ENCODE measurements around the gene TRIM75.
"Not testable (repeated sequence)": the region's sequence is repeated elsewhere in the genome, so short reads cannot be mapped to it uniquely, and the experiment has no call there.

TRIM75 gene

DNA sequence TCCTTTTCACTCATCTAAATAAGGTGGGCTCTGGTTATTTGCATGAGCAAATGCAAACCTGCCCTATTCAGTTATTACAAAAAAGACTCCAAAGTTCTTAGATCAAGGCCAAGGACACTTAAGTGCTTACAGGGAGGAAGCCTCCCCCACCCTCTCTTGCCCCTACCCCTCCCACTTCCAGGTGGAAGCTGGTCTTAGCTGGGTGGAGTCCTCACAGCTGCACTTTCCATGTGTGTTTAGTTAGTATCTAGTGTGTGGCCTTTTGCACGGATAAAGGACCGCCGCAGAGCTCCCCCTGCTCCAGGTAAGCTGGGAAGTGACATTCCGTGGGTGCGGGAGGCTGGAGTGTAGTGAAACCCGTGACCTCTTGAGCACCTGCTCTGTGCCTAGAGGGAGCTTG, at the start of gene TRIM75:
TSS of gene TRIM75 (plus strand) at position 222 of the 400 bp plus-strand sequence. CDS start 5,282 bp downstream, outside the sequence.
- no peak within 1 kb of the TSS for H3K9ac ChIP-seq (ENCODE audit: low read depth, low read length)
- no peaks in the 10 kb centered on the region for H3K9me3 ChIP-seq (ENCODE audit: control insufficient read depth, insufficient read depth, low read length)
- H3K27ac ChIP-seq (ENCODE audit: low read depth, low read length): no peak within 1 kb of the TSS
- no peaks in the 10 kb centered on the region for H3K27me3 ChIP-seq (ENCODE audit: control insufficient read depth, insufficient read depth, low read length)
- H3K4me3 ChIP-seq (ENCODE audit: low read depth, low read length): no peak within 1 kb of the TSS
- H3K4me1 ChIP-seq (ENCODE audit: control insufficient read depth, insufficient read depth, low read length): no peaks in the 10 kb centered on the region
- no peaks in the 10 kb centered on the region for H3K36me3 ChIP-seq (ENCODE audit: control insufficient read depth, insufficient read depth, low read length)

DNA sequence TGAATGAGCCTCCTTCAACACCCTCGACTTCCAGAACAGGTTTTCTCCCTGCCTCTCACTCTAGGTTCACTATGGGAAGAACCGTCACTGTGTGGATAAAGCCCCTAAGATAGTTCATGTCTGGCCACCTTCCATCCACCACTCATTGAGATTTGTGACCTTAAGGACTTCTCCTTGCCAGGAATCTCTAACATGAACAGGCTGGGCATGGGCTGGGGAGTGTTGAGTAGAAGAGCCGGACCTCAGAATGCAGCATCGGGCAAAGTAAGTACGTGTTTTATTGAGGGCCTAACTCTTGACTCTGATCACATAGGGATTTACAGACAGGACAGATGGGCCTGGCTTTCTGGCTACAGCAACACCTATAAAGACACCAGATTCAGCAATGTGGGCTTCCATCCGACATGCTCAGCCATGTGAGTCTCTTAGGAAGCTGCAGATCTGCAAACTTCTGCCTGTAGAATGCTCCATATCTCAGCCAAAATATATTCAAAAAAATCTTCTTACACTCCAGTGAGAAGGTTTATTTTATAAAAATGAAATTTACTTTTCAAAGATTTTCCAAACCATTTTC, 48.2 kb upstream of the TRIM75 start:
- no peaks in the 10 kb centered on the region for H3K4me1 ChIP-seq (ENCODE audit: control insufficient read depth, insufficient read depth, low read length)
- H3K27me3 ChIP-seq (ENCODE audit: control insufficient read depth, insufficient read depth, low read length): no peaks in the 10 kb centered on the region
- no peak overlapping the region for H3K27ac ChIP-seq (ENCODE audit: low read depth, low read length)
- H3K36me3 ChIP-seq (ENCODE audit: control insufficient read depth, insufficient read depth, low read length): no peaks in the 10 kb centered on the region
- no peak overlapping the region for H3K9ac ChIP-seq (ENCODE audit: low read depth, low read length)
- H3K4me3 ChIP-seq (ENCODE audit: low read depth, low read length): no peak overlapping the region
- H3K9me3 ChIP-seq (ENCODE audit: control insufficient read depth, insufficient read depth, low read length): no peaks in the 10 kb centered on the region

DNA sequence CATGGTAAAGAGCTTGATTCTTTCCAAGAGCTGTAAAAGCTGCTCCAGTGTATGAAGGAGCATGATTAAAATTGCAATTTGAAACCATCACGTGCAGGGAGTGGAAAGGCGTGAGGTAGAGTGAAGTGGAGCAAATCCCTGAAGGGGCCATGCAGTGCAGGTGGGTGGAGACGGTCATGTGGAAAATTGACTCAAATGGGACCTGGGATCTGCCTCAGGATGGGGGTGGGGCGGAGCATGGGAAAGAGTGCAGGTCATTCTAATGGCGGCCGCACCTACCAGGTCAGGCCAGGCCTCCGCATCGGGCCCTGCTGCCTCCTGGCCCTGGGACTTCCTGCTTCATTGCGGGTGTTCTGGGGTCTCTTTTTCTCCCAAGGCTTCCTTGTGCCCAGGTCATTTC, 47.2 kb upstream of the TRIM75 start:
- no peaks in the 10 kb centered on the region for H3K9me3 ChIP-seq (ENCODE audit: control insufficient read depth, insufficient read depth, low read length)
- no peaks in the 10 kb centered on the region for H3K27me3 ChIP-seq (ENCODE audit: control insufficient read depth, insufficient read depth, low read length)
- H3K27ac ChIP-seq (ENCODE audit: low read depth, low read length): no peak overlapping the region
- no peak overlapping the region for H3K9ac ChIP-seq (ENCODE audit: low read depth, low read length)
- no peaks in the 10 kb centered on the region for H3K4me1 ChIP-seq (ENCODE audit: control insufficient read depth, insufficient read depth, low read length)
- no peak overlapping the region for H3K4me3 ChIP-seq (ENCODE audit: low read depth, low read length)
- no peaks in the 10 kb centered on the region for H3K36me3 ChIP-seq (ENCODE audit: control insufficient read depth, insufficient read depth, low read length)

DNA sequence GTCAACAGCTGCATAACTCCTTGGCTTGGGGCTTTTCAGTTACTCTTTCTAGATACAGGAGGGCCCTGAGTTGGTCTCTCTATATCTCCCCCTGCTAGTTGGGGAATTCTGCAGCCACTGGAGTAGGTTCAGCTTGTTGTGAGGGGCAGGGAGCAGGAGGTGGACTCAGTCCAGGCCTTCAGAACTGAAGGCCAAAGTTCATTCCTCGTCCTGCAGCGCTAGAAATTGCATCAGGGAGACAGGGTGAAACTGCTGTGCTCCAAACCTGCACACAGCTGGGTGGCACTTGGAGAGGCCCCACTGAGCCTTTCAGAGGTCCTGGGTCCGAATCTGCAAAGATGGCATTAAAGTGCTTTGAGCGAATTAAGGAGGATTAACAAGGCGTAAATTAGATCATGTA, 46.8 kb upstream of the TRIM75 start:
- H3K9me3 ChIP-seq (ENCODE audit: control insufficient read depth, insufficient read depth, low read length): no peaks in the 10 kb centered on the region
- no peak overlapping the region for H3K27ac ChIP-seq (ENCODE audit: low read depth, low read length)
- no peak overlapping the region for H3K4me3 ChIP-seq (ENCODE audit: low read depth, low read length)
- H3K4me1 ChIP-seq (ENCODE audit: control insufficient read depth, insufficient read depth, low read length): no peaks in the 10 kb centered on the region
- no peaks in the 10 kb centered on the region for H3K36me3 ChIP-seq (ENCODE audit: control insufficient read depth, insufficient read depth, low read length)
- H3K27me3 ChIP-seq (ENCODE audit: control insufficient read depth, insufficient read depth, low read length): no peaks in the 10 kb centered on the region
- no peak overlapping the region for H3K9ac ChIP-seq (ENCODE audit: low read depth, low read length)

DNA sequence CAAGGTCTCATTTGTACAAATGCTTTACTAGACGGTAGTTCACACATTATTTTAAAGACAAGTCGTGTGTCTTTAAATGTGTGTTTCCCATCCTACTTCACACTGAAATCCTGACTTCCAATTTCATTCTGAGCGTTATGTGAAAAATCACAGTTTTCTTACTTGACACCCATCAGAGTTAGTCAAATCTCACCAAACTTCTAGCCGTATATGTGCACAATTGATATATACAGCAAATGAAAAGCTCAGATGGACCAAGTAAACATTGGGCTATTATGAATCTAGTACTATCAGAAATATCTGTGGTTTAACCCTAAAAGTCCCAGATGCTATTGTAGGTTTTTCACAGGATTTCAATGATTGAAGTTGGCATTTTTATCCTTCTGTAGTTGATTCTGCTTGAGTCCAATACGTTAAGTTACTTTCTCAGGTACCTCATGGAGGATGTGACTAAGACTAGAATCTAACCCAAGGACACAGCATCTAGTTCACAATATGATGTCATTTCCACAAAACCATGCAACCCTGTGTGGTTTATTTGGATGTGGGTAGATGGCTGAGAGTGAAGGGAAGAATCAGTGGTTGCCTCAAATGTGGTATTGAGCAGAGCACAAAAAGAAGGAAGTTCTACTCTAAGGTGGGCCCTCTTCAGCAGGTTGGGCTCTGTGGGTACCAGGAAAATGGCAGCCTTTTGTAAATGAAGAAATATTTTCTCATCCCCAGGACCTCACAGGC, 44.0 kb upstream of the TRIM75 start:
- H3K27ac ChIP-seq (ENCODE audit: low read depth, low read length): no peak overlapping the region
- H3K9me3 ChIP-seq (ENCODE audit: control insufficient read depth, insufficient read depth, low read length): no peaks in the 10 kb centered on the region
- H3K4me1 ChIP-seq (ENCODE audit: control insufficient read depth, insufficient read depth, low read length): no peaks in the 10 kb centered on the region
- no peak overlapping the region for H3K4me3 ChIP-seq (ENCODE audit: low read depth, low read length)
- H3K27me3 ChIP-seq (ENCODE audit: control insufficient read depth, insufficient read depth, low read length): no peaks in the 10 kb centered on the region
- H3K36me3 ChIP-seq (ENCODE audit: control insufficient read depth, insufficient read depth, low read length): no peaks in the 10 kb centered on the region
- H3K9ac ChIP-seq (ENCODE audit: low read depth, low read length): no peak overlapping the region

DNA sequence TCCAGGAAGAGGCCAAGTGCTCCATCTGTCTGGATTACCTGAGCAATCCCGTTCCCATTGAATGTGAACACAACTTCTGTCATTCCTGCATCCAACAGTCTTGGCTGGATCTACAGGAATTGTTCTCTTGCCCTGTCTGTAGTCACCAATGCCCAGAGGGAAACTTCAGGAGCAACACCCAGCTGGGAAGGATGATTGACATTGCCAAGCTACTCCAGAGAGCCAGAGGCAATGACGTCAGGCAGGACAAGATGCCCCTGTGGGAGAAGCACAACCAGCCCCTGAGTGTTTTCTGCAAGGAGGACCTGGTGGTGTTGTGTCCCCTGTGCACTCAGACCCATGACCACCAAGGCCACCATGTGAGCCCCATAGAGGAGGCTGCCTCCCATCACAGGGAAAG, 43.2 kb upstream of the TRIM75 start:
- no peaks in the 10 kb centered on the region for H3K4me1 ChIP-seq (ENCODE audit: control insufficient read depth, insufficient read depth, low read length)
- no peak overlapping the region for H3K27ac ChIP-seq (ENCODE audit: low read depth, low read length)
- H3K27me3 ChIP-seq (ENCODE audit: control insufficient read depth, insufficient read depth, low read length): no peaks in the 10 kb centered on the region
- no peak overlapping the region for H3K4me3 ChIP-seq (ENCODE audit: low read depth, low read length)
- no peaks in the 10 kb centered on the region for H3K9me3 ChIP-seq (ENCODE audit: control insufficient read depth, insufficient read depth, low read length)
- H3K9ac ChIP-seq (ENCODE audit: low read depth, low read length): no peak overlapping the region
- no peaks in the 10 kb centered on the region for H3K36me3 ChIP-seq (ENCODE audit: control insufficient read depth, insufficient read depth, low read length)

DNA sequence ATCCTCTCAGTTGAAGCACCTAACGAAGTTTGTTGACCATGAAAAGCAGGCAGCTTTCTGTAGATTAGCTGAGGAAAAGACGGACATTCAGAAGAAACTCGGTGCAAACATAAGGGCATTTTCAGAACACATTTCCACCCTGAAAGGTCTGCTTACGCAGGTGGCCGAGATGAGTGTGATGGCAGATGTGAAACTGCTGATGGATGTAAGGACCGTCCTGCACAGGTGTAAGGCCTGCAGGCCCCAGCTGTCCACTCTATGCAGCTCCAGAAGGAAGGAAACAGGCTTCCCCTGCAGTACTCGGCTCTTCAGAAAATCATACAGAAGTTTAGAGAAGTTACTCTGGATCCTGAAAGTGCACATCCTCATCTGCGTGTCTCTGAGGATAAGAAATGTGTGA, 42.7 kb upstream of the TRIM75 start:
- H3K27me3 ChIP-seq (ENCODE audit: control insufficient read depth, insufficient read depth, low read length): no peaks in the 10 kb centered on the region
- no peak overlapping the region for H3K9ac ChIP-seq (ENCODE audit: low read depth, low read length)
- H3K9me3 ChIP-seq (ENCODE audit: control insufficient read depth, insufficient read depth, low read length): no peaks in the 10 kb centered on the region
- no peaks in the 10 kb centered on the region for H3K4me1 ChIP-seq (ENCODE audit: control insufficient read depth, insufficient read depth, low read length)
- H3K4me3 ChIP-seq (ENCODE audit: low read depth, low read length): no peak overlapping the region
- H3K36me3 ChIP-seq (ENCODE audit: control insufficient read depth, insufficient read depth, low read length): no peaks in the 10 kb centered on the region
- no peak overlapping the region for H3K27ac ChIP-seq (ENCODE audit: low read depth, low read length)

DNA sequence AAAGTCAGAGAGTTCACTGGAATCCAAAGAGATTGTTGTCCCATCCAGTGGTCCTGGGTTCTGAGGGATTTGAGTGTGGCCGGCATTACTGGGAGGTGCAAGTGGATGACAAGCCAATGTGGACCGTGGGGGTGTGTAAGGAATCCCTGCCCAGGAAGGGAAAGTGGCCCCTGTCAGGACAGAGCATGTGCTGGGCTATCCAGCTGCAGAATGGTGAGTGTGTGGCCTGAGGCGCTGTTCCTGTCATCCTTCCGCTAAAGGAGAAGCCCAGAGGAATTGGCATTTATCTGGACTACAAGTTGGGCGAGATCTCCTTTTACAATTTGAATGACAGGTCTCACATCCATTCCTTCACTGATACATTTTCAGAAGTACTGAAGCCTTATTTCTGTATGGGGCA, 42.3 kb upstream of the TRIM75 start:
- Histone ChIP-seq H3K36me3 (ENCODE audit: control insufficient read depth, insufficient read depth, low read length) (no peaks in the 10 kb centered on the region), H3K9ac (ENCODE audit: low read depth, low read length) (no peak overlapping the region), H3K4me3 (ENCODE audit: low read depth, low read length) (no peak overlapping the region), H3K27me3 (ENCODE audit: control insufficient read depth, insufficient read depth, low read length) (no peaks in the 10 kb centered on the region), H3K9me3 (ENCODE audit: control insufficient read depth, insufficient read depth, low read length) (no peaks in the 10 kb centered on the region), H3K27ac (ENCODE audit: low read depth, low read length) (no peak overlapping the region), H3K4me1 (ENCODE audit: control insufficient read depth, insufficient read depth, low read length) (no peaks in the 10 kb centered on the region)

DNA sequence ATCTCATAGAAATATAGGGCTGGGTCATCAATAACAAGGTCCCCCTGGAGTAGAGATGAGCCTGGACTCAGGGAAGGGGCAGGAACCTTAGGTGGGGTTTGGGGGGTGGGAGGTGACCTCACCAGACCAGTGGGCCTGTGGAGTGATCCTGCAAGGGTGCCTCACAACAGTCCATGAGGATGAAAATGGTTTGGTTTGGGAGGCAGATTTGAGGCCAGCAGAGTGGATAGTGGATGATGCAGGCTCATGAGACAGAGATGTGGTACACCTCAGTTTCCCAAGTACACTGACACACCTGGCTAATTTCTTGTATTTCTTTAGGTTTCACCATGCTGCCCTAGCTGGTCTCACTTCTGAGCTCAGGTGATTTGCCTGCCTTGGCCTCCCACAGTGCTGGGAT, 40.0 kb upstream of the TRIM75 start:
- no peaks in the 10 kb centered on the region for H3K9me3 ChIP-seq (ENCODE audit: control insufficient read depth, insufficient read depth, low read length)
- no peaks in the 10 kb centered on the region for H3K36me3 ChIP-seq (ENCODE audit: control insufficient read depth, insufficient read depth, low read length)
- H3K4me3 ChIP-seq (ENCODE audit: low read depth, low read length): no peak overlapping the region
- no peak overlapping the region for H3K9ac ChIP-seq (ENCODE audit: low read depth, low read length)
- H3K27ac ChIP-seq (ENCODE audit: low read depth, low read length): no peak overlapping the region
- H3K4me1 ChIP-seq (ENCODE audit: control insufficient read depth, insufficient read depth, low read length): no peaks in the 10 kb centered on the region
- no peaks in the 10 kb centered on the region for H3K27me3 ChIP-seq (ENCODE audit: control insufficient read depth, insufficient read depth, low read length)

DNA sequence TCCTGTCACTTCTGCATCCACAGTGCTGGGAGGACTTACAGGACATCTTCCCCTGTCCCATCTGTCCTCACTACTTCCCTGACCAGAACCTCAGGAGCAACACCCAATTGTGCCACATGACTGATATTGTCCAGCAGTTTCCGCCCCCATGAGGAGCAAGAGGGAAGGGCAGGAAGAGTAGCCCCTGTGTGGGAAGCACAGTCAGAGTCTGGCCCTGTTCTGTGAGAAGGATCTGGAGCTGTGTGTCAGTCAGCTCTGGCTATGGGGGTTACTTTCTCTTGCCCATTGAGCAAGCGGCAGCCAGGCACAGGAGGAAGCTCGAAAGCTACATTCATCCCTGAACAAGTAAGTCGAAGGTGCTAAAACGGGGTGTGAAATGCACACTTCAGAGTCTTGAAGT, 36.7 kb upstream of the TRIM75 start:
- Histone ChIP-seq H3K9me3 (ENCODE audit: control insufficient read depth, insufficient read depth, low read length) (peaks cover 4% of the 10 kb centered on the region; the same call in 1 of the 2 replicates), H3K4me1 (ENCODE audit: control insufficient read depth, insufficient read depth, low read length) (no peaks in the 10 kb centered on the region), H3K27me3 (ENCODE audit: control insufficient read depth, insufficient read depth, low read length) (no peaks in the 10 kb centered on the region), H3K36me3 (ENCODE audit: control insufficient read depth, insufficient read depth, low read length) (no peaks in the 10 kb centered on the region), H3K27ac (ENCODE audit: low read depth, low read length) (no peak overlapping the region), H3K9ac (ENCODE audit: low read depth, low read length) (no peak overlapping the region), H3K4me3 (ENCODE audit: low read depth, low read length) (no peak overlapping the region)

DNA sequence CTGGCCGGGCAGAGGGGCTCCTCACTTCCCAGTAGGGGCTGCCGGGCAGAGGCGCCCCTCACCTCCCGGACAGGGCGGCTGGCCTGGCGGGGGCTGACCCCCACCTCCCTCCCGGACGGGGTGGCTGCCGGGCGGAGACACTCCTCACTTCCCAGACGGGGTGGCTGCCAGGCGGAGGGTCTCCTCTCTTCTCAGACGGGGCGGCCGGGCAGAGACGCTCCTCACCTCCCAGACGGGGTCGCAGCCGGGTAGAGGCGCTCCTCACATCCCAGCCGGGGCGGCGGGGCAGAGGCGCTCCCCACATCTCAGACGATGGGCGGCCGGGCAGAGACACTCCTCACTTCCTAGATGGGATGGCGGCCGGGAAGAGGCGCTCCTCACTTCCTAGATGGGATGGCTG, 33.7 kb upstream of the TRIM75 start:
- H3K9ac ChIP-seq (ENCODE audit: low read depth, low read length); H3K4me3 ChIP-seq (ENCODE audit: low read depth, low read length); H3K36me3 ChIP-seq (ENCODE audit: control insufficient read depth, insufficient read depth, low read length); H3K27ac ChIP-seq (ENCODE audit: low read depth, low read length); H3K9me3 ChIP-seq (ENCODE audit: control insufficient read depth, insufficient read depth, low read length); H3K27me3 ChIP-seq (ENCODE audit: control insufficient read depth, insufficient read depth, low read length); H3K4me1 ChIP-seq (ENCODE audit: control insufficient read depth, insufficient read depth, low read length): not testable (repeated sequence)
